H9 (cell line): ENCODE data around the gene PIGBOS1. TPM values are rescaled to one million over a fixed set of nuclear protein-coding genes. Genes with fewer than 3 reads are reported as not detected.
A peak's percentile ranks its signal among the peaks of the same experiment; 100 is the strongest.

Experiments
- DNase-seq: peaks from one replicate; pipeline ENCODE4 v3.0.0-alpha.2; 2017
- H2AFZ ChIP-seq: one replicate; pipeline ENCODE4 v1.6.1; 2013; ENCODE audit warnings: mild to moderate bottlenecking, low read length, control low read depth, moderate library complexity
- H2AK5ac ChIP-seq: 2 replicates; pipeline ENCODE4 v1.6.1; 2013; ENCODE audit warnings: low read length, control low read depth, mixed read lengths; ENCODE audit not compliant: insufficient read length
- H2BK120ac ChIP-seq: one replicate; pipeline ENCODE4 v1.6.1; 2013; ENCODE audit warnings: low read depth, mild to moderate bottlenecking, low read length, control low read depth, inconsistent platforms; ENCODE audit not compliant: poor library complexity, severe bottlenecking
- H2BK12ac ChIP-seq: 2 replicates; pipeline ENCODE4 v1.6.1; 2013; ENCODE audit warnings: low read length, control low read depth, mixed read lengths, low read depth; ENCODE audit not compliant: insufficient read length
- H2BK15ac ChIP-seq: 2 replicates; pipeline ENCODE4 v1.6.1; 2013; ENCODE audit warnings: low read depth, low read length, control low read depth
- H2BK20ac ChIP-seq: one replicate; pipeline ENCODE4 v1.6.1; 2013; ENCODE audit warnings: low read depth, mild to moderate bottlenecking, low read length, control low read depth, inconsistent platforms; ENCODE audit not compliant: poor library complexity, severe bottlenecking
- H2BK5ac ChIP-seq: 2 replicates; pipeline ENCODE4 v1.6.1; 2013; ENCODE audit warnings: low read length, control low read depth, mixed read lengths; ENCODE audit not compliant: insufficient read length
- H3K14ac ChIP-seq: 2 replicates; pipeline ENCODE4 v1.6.1; 2013; ENCODE audit warnings: low read length, control low read depth; ENCODE audit not compliant: insufficient read depth
- H3K18ac ChIP-seq: 2 replicates; pipeline ENCODE4 v1.6.1; 2013; ENCODE audit warnings: low read depth, mild to moderate bottlenecking, mixed read lengths, low read length, control low read depth; ENCODE audit not compliant: insufficient read length
- H3K23ac ChIP-seq: 2 replicates; pipeline ENCODE4 v1.6.1; 2013; ENCODE audit warnings: low read length, control low read depth, mixed read lengths, low read depth; ENCODE audit not compliant: insufficient read length
- H3K23me2 ChIP-seq: 2 replicates; pipeline ENCODE4 v1.6.1; 2013; ENCODE audit warnings: low read depth, mild to moderate bottlenecking, mixed read lengths, low read length, control low read depth; ENCODE audit not compliant: insufficient read length, poor library complexity, severe bottlenecking
- H3K27ac ChIP-seq: 2 replicates; pipeline ENCODE4 v1.5.1; 2013; ENCODE audit warnings: low read length, control low read depth, mixed read lengths, low read depth; ENCODE audit not compliant: insufficient read length
- H3K27me3 ChIP-seq: 2 replicates; pipeline ENCODE4 v1.6.1; 2013; ENCODE audit warnings: low read length, control low read depth, inconsistent platforms; ENCODE audit not compliant: insufficient read depth
- H3K4ac ChIP-seq: 2 replicates; pipeline ENCODE4 v1.6.1; 2013; ENCODE audit warnings: low read depth, mild to moderate bottlenecking, control low read depth, inconsistent platforms, low read length, moderate library complexity
- H3K4me1 ChIP-seq: 2 replicates; pipeline ENCODE4 v1.6.1; 2013; ENCODE audit warnings: low read length, control low read depth, inconsistent platforms; ENCODE audit not compliant: insufficient read depth
- H3K4me2 ChIP-seq: 2 replicates; pipeline ENCODE4 v1.6.1; 2013; ENCODE audit warnings: low read length, control low read depth, mixed read lengths; ENCODE audit not compliant: insufficient read length, insufficient read depth
- H3K56ac ChIP-seq: 2 replicates; pipeline ENCODE4 v1.6.1; 2013; ENCODE audit warnings: low read depth, mild to moderate bottlenecking, mixed read lengths, low read length, control low read depth; ENCODE audit not compliant: insufficient read length
- H3K79me1 ChIP-seq: 2 replicates; pipeline ENCODE4 v1.6.1; 2013; ENCODE audit warnings: low read depth, mild to moderate bottlenecking, moderate library complexity, low read length, control low read depth, inconsistent platforms; ENCODE audit not compliant: insufficient read depth, poor library complexity, severe bottlenecking
- H3K79me2 ChIP-seq: 2 replicates; pipeline ENCODE4 v1.6.1; 2013; ENCODE audit warnings: low read length, control low read depth, inconsistent platforms; ENCODE audit not compliant: insufficient read depth
- H3K9ac ChIP-seq: 2 replicates; pipeline ENCODE4 v1.6.1; 2013; ENCODE audit warnings: low read length, control low read depth, mixed read lengths; ENCODE audit not compliant: insufficient read length; ENCODE audit errors: extremely low read depth
- H3K9me3 ChIP-seq: one replicate; pipeline ENCODE4 v1.6.1; 2013; ENCODE audit warnings: low read depth, low read length, inconsistent platforms; ENCODE audit not compliant: control insufficient read depth
- H3T11ph ChIP-seq: one replicate; pipeline ENCODE4 v1.6.1; 2013; ENCODE audit warnings: mild to moderate bottlenecking, low read length, control low read depth, inconsistent platforms
- H4K20me1 ChIP-seq: one replicate; pipeline ENCODE4 v1.6.1; 2013; ENCODE audit not compliant: control insufficient read depth, insufficient read length, insufficient read depth
- H4K5ac ChIP-seq: 2 replicates; pipeline ENCODE4 v1.6.1; 2013; ENCODE audit warnings: low read depth, mild to moderate bottlenecking, mixed read lengths, low read length, control low read depth; ENCODE audit not compliant: insufficient read length
- H4K8ac ChIP-seq: replicated peaks from 2 replicates; pipeline ENCODE4 v1.6.1; 2013; ENCODE audit warnings: low read length, control low read depth, mixed read lengths, low read depth; ENCODE audit not compliant: insufficient read length
- H4K91ac ChIP-seq: 2 replicates; pipeline ENCODE4 v1.6.1; 2013; ENCODE audit warnings: low read depth, mild to moderate bottlenecking, moderate library complexity, mixed read lengths, low read length, control low read depth; ENCODE audit not compliant: insufficient read length
- H3K27ac Mint-ChIP-seq, 3 experiments: 2 replicates in 2 of 3; 3 replicates in 1 of 3; pipeline ENCODE4 v1.8.0; 2020 to 2021; ENCODE audit warnings: mixed read lengths in 3 of 3, mild to moderate bottlenecking in 1 of 3, moderate library complexity in 1 of 3
- H3K27me3 Mint-ChIP-seq: 2 replicates; pipeline ENCODE4 v1.8.0; 2021; ENCODE audit warnings: low read depth, mild to moderate bottlenecking, moderate library complexity, mixed read lengths
- H3K36me3 Mint-ChIP-seq, 3 experiments: 2 replicates in 2 of 3; 3 replicates in 1 of 3; pipeline ENCODE4 v1.8.0; 2020 to 2021; ENCODE audit warnings: low read depth in 3 of 3, mixed read lengths in 3 of 3; ENCODE audit not compliant: insufficient read depth in 1 of 3
- H3K4me1 Mint-ChIP-seq, 2 experiments: 2 replicates each; pipeline ENCODE4 v1.8.0; 2020; ENCODE audit warnings: mixed read lengths in 2 of 2
- H3K4me3 Mint-ChIP-seq, 2 experiments: 2 replicates in 1 of 2; 3 replicates in 1 of 2; pipeline ENCODE4 v1.8.0; 2020 to 2021; ENCODE audit warnings: mild to moderate bottlenecking in 2 of 2, mixed read lengths in 2 of 2, moderate library complexity in 1 of 2
- H3K9me3 Mint-ChIP-seq, 2 experiments: 2 replicates in 1 of 2; 3 replicates in 1 of 2; pipeline ENCODE4 v1.8.0; 2020; ENCODE audit warnings: mild to moderate bottlenecking in 2 of 2, mixed read lengths in 2 of 2, moderate library complexity in 1 of 2
- WGBS: extraction: QIAGEN DNeasy Blood & Tissue Kit; methylation state at CpG from one replicate; pipeline ENCODE4 v1.1.7; 2013; ENCODE audit warnings: missing lambda C conversion rate, low lambda C conversion rate, mixed read lengths; ENCODE audit not compliant: insufficient read length; ENCODE audit errors: extremely low coverage; 5-methylcytosine and 5-hydroxymethylcytosine counted together
- total RNA-seq: library from RNA; stranded (reverse); gene quantifications from 2 replicates; pipeline ENCODE4 v1.2.1, GENCODE V29; 2021
- TF ChIP-seq, protein P1 (sequence below): fragments of 200-600 bp; sonication (generic); conservative IDR thresholded peaks from 3 replicates; pipeline ENCODE4 v1.8.0; 2021; ENCODE audit warnings: antibody characterized with exemption, mild to moderate bottlenecking

Gene PIGBOS1
- total RNA-seq, 1 experiment from 2014 or later: 10.4 TPM

DNA sequence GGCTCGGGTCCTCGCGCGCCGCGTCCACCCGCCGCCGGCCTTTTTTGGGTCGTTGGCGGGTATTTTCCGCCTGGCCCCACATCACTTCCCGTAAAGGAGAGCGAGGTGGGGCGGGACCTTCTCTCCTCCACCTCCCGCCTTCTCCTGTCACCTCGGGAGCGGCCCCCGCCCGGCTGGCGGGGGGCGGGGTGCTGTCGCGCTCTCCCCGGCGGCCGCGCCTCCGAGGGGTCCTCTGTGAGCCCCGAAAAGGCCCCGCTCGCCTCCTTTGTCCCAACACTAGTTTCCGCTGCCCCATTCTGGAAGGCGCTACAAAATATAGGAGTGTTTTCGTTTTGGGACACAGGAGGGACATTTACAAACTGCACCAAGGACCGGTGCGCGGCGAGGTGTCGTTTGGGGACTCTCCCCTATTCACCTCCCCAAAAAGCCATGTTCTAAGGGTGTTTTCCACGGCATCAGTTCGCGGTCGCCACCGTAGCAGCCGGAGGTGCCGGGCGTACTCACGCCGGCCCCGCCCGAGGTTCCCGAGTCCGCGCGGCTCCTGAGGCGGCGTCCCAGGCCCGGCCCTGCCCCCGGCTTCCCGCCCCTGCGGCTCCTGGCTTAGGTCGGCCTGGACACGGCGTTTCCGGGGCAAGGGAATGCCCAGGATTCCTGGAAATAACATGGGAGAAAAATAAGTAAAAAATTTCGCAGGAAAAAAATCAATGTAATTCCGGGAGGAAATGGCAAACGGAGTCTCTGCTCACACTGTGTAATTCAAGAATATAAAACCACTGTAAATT is 29.0 kb downstream of the PIGBOS1 start, which contains the start of gene RAB27A:
TSS of gene RAB27A (minus strand) at position 68 of the 782 bp plus-strand sequence. CDS start 54,879 bp downstream, outside the sequence.
- no peak within 1 kb of the TSS for H2BK120ac ChIP-seq
- peak; percentile 74 for DNase-seq
- peak within 1 kb of the TSS; percentile 74 to 83 for H3K4me3 Mint-ChIP-seq
- peak within 1 kb of the TSS; percentile 62; the same call in 1 of the 2 replicates for H3K14ac ChIP-seq
- H3K23ac ChIP-seq: no peak within 1 kb of the TSS
- peak within 1 kb of the TSS; percentile 21 for H3K18ac ChIP-seq
- peak within 1 kb of the TSS; percentile 59 for H2AFZ ChIP-seq
- 0 out of 2 replicates have a peak within 1 kb of the TSS, but pooled peaks have one; percentile 3 for H2BK15ac ChIP-seq
- H2BK20ac ChIP-seq: no peak within 1 kb of the TSS
- H4K8ac ChIP-seq: no peak within 1 kb of the TSS
- H4K5ac ChIP-seq: peak within 1 kb of the TSS; percentile 43
- H3K27ac Mint-ChIP-seq: no peak within 1 kb of the TSS
- H3K27ac ChIP-seq: no peak within 1 kb of the TSS
- peak within 1 kb of the TSS; percentile 89 for H3K9ac ChIP-seq
- no peak within 1 kb of the TSS for H3K56ac ChIP-seq
- H3K4ac ChIP-seq: no peak within 1 kb of the TSS
- no peaks in the 10 kb centered on the region for H3K27me3 ChIP-seq
- no peaks in the 10 kb centered on the region for H3K4me1 ChIP-seq
- H3K27me3 Mint-ChIP-seq: peaks cover 5% of the 10 kb centered on the region
- H2BK5ac ChIP-seq: no peak within 1 kb of the TSS
- peaks cover 6 to 10% of the 10 kb centered on the region in 2 experiments; a peak in 3 of 4 replicates for H3K4me1 Mint-ChIP-seq
- peaks cover 12% of the 10 kb centered on the region for H3K23me2 ChIP-seq
- H4K91ac ChIP-seq: no peak within 1 kb of the TSS
- no peak within 1 kb of the TSS for H2BK12ac ChIP-seq
- no peaks in the 10 kb centered on the region for H3K9me3 Mint-ChIP-seq
- no peak within 1 kb of the TSS for H2AK5ac ChIP-seq
- TF ChIP-seq, protein P1, sequence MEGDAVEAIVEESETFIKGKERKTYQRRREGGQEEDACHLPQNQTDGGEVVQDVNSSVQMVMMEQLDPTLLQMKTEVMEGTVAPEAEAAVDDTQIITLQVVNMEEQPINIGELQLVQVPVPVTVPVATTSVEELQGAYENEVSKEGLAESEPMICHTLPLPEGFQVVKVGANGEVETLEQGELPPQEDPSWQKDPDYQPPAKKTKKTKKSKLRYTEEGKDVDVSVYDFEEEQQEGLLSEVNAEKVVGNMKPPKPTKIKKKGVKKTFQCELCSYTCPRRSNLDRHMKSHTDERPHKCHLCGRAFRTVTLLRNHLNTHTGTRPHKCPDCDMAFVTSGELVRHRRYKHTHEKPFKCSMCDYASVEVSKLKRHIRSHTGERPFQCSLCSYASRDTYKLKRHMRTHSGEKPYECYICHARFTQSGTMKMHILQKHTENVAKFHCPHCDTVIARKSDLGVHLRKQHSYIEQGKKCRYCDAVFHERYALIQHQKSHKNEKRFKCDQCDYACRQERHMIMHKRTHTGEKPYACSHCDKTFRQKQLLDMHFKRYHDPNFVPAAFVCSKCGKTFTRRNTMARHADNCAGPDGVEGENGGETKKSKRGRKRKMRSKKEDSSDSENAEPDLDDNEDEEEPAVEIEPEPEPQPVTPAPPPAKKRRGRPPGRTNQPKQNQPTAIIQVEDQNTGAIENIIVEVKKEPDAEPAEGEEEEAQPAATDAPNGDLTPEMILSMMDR: no peak
- H3K36me3 Mint-ChIP-seq: no peaks in the 10 kb centered on the region; a peak in 1 of 7 replicates
- no peaks in the 10 kb centered on the region for H3K79me1 ChIP-seq
- no peaks in the 10 kb centered on the region for H4K20me1 ChIP-seq
- no peaks in the 10 kb centered on the region for H3K79me2 ChIP-seq
- H3K4me2 ChIP-seq: peak within 1 kb of the TSS; percentile 73
- no peaks in the 10 kb centered on the region for H3K9me3 ChIP-seq
- H3T11ph ChIP-seq: no peak within 1 kb of the TSS
- WGBS: no CpG with 5 or more reads among the region's 69 CpGs
